ENCODE results near the gene ZNF536. TPM values are rescaled to one million over a fixed set of nuclear protein-coding genes. Genes with fewer than 3 reads are reported as not detected.

ZNF536 gene
- total RNA-seq, 1 experiment from 2014 or later: not detected

GRCh38 chr19:30562981-30563380 is 190.8 kb downstream of the ZNF536 start:
- DNase-seq (ENCODE audit: low read depth): no peak

DNA sequence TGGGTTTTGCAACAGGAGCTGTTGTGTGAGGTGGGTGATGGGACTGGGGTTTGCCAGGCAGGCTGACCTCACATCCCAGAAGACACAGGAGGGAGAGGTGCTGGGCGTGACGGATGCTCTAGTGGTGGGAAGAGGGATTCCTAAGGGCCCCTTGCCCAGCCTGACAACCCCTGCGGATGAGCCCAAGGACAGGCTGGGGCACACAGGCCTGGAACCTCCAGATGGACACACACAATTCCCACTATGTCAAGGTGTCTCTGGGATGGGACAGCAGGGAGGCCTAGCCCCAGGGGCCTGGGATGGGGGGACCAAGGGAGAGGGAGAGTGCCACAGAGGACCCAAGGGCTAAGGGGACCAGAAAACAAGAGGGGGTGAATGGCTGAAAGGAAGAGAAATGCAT is 191.5 kb downstream of the ZNF536 start:
- no peak for DNase-seq (ENCODE audit: low read depth)

DNA sequence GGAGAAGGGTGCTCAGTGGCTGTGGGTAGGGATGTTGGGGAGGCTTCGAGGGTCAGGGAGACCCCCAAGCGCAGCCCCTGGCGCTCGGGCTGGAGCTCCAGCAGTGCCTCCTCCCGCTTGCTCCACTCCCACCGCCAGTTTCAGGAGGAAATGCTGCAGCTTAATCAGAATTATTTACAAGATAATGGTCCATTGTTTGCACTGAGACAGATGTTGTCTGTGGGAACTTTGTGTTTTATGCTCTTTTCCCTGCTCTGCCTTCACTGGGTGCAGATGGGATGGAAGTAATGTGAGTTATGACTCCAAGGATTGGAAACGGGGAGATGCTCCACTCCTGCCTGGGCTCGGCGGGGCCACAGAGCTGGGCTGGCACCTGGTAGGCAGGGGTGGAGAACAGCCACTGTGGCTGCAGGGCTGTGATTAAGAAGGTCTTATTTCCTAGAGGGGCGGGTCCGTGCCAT is 192.4 kb downstream of the ZNF536 start:
- DNase-seq (ENCODE audit: low read depth): no peak

- no peak for DNase-seq (ENCODE audit: low read depth)
Observed at GRCh38 chr19:30565636-30566035, 193.5 kb downstream of the ZNF536 start.

GRCh38 chr19:30566681-30567420 is 194.7 kb downstream of the ZNF536 start:
- no peak for DNase-seq (ENCODE audit: low read depth)

- no peak for DNase-seq (ENCODE audit: low read depth)
Observed at GRCh38 chr19:30567536-30568232, 195.5 kb downstream of the ZNF536 start.

DNA sequence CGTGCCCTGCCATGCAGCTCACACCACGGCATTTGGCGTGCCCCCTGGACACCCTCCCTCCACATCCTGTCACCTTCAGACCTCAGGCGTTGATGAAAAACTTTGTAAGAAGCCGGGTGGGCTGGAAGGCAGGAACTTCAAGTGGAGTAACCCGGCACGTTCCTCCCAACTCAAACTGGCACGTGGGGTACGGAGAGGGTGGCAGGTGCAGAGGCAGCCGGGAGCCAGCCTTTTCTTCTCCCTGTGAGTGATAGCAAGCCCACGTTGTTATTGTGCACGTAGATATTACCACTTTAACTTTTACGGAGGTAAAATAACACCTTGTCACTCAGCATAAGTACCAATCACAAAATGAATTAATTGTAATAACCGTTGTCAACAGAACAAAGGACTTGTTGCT is 198.0 kb downstream of the ZNF536 start:
- DNase-seq (ENCODE audit: low read depth): no peak

DNA sequence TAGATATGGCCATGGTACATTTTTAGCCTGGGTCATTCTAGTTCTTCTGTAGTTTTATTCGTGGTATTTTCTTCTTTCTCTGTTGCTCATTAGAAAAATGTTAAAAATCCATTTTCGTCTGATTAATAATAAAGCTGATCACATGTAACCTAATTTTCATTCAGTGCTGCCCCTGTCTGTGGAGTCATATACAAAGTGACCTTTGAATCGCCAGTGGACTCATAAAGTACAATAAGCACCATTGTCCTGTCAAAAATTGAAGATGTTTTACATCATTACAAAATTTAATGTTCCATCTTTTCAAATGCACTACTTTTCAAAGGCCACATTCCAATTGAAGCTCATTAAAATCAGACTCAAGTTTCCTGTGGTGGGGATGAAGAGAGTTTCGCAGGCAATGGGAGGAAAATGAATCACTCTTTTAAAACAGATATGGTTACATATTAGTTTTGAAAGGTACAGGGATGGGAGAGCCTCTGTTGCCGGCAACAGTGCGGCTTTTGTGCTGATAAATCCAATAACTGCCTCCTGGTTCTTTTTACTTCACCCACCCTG is 205.4 kb downstream of the ZNF536 start:
- no peak for DNase-seq (ENCODE audit: low read depth)

GRCh38 chr19:30579419-30579818 is 207.2 kb downstream of the ZNF536 start:
- DNase-seq (ENCODE audit: low read depth): no peak

- no peak for DNase-seq (ENCODE audit: low read depth)
Observed at GRCh38 chr19:30580673-30581072, 208.5 kb downstream of the ZNF536 start.

DNA sequence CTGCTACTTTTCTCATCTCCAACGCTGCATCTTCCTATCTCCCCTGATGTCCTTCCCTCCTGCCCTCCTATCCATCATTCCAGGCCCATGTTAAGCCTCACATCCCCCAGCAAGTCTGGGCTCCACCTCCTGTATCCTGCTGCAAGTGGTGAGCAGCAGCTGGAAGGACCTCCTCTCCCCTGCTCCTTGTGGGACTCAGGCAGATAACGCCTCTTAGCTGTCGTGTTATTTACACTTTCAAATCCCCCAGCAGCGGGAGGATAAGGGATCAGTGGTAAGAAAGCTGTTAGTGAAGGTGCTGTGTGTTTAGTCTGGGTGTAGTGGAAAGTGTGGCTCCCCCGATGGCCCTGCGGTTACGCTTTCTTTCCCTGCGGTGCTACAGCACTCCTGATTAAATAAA is 211.9 kb downstream of the ZNF536 start:
- DNase-seq (ENCODE audit: low read depth): no peak

DNA sequence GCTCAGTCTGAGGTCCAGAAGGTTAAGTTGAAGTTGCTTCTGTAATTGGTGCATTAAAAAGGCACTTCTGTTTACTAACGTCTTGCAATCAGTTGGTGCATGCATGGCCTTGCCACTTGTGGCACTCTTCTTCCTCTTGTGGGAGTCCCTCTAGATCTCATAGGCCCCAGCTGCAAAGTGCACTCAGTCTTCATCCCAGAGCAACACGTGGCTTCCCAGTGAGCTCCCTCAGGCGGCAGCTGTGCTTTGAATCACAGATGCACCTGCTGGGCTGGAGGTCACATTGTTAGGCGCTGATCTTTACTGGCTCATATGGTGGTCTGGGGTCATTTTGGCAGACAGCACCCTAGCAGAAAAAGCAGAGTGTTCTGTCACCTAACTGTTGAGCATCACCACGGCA is 215.7 kb downstream of the ZNF536 start:
- no peak for DNase-seq (ENCODE audit: low read depth)

DNA sequence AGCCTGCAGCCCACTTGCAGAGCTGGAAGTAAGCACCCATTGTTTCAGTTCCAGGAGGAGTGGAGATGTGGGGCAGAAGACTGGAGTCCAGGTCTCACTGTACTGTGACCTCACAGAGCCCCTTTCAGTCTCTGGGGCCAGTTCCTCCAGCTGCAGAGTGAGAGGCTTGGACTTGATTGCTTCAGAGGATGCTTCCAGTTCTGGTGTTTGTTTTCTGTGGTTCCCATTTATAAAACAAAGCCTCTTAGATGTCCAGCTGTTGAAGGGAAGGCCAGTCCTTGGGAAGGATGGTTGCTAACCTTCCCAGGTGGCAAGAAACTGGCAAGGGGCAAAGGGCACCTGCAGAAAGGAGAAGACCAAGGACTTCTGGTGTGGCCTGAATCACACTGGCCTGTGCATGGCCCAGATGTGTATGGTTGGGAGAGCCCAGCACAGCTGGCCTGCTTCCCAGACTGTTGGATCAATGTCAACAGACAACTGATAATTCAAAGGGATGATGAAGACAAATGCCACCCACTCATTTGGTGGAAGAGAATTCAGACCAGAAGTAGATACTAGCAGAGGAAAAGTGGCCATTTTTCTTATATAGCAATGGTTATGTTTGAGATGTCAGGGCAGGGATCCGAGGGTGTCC is 218.5 kb downstream of the ZNF536 start:
- no peak for DNase-seq (ENCODE audit: low read depth)

GRCh38 chr19:30593356-30593755 is 221.2 kb downstream of the ZNF536 start:
- no peak for DNase-seq (ENCODE audit: low read depth)

DNA sequence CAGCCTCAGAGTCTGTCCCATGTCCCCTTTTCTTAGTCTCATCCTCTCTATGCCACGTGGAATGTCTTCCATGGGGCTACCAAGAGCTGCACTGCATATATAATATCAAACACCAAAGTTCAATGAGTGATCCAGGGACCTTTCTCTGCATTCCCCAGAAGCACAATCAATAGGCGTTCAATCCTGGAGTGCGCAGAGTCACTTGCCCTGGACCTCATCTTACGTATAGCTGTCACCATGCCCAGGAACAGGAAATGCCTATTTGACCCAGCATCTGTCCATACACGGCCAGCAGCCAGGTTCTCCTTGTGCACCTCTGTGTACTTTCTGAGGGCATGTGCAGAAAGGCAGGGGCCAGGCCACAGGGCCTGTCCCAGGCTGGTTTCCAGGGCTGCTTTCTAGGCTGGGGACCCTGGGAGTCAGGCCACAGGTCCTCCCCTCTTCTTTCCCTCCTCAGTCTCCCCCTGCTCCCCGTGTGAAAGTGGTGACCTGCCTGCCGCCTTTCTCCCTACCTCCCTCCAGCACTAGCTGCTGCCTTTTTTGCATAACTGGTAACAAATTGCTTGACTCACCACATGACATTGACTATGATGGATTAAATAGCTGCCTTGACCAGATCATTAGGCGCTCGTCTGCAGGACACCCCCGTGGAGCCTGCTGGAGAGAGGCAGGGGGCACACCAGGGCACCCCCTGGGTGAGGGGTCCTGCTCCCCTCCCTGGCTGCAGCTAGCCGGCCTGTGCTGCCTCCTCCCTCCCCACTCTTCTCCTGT is 222.0 kb downstream of the ZNF536 start:
- DNase-seq (ENCODE audit: low read depth): no peak

DNA sequence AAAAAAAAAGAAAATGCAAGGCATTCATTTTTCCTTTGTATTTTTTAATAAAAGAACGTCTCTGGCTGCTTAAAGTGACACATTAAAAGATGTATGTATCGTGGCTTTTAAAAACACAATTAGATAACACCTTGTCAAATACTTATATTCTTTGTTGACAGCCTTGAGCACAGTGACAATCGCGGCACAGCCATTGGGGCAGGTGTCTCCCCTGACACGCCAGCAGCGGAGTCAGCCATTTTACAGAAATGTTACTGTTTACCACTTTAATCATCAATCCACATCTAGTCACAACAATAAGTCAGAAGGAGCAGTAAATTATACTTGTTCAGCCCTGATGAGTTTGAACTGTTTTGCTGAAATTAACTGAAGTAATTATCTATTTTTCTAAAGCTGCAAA is 224.1 kb downstream of the ZNF536 start:
- no peak for DNase-seq (ENCODE audit: low read depth)

GRCh38 chr19:30596813-30597399 is 224.7 kb downstream of the ZNF536 start:
- no peak for DNase-seq (ENCODE audit: low read depth)

- no peak for DNase-seq (ENCODE audit: low read depth)
Observed at GRCh38 chr19:30598688-30599087, 226.5 kb downstream of the ZNF536 start.

DNA sequence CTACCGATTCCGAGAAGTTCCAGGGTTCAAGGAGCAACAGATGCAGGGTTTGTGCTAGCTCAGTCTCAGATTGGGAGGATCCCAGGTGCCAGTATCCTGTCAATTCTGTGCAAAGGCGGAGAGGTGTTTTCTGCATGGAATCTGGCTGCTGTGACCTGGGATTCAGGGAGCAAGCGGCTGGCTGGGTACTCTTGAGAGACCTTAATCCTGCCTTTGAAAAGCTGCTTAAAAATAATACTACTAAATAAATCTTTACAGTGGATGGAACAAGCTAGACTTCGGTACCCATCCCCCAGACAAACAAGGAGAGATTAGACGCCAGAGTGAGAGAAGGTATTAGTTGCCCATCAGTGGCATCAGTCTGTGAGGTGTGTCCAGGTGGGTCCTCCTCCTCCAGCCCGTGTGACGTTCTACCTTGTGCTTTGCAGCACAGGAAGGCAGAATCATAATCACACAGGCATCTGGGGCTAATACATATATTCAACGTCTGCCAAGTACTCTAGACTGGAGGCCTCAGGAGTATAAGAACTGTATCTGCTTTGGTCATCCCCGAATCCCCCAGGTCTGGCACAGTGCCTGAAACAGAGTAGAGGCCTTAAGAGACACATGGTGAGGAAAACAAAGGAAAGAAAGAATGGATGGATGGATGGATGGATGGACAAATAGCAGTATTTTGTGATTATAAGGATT is 230.6 kb downstream of the ZNF536 start:
- DNase-seq (ENCODE audit: low read depth): no peak

- no peak for DNase-seq (ENCODE audit: low read depth)
Observed at GRCh38 chr19:30604657-30605056, 232.5 kb downstream of the ZNF536 start.

GRCh38 chr19:30605333-30605732 is 233.1 kb downstream of the ZNF536 start:
- no peak for DNase-seq (ENCODE audit: low read depth)

Measured in M059J (cell line).